GM21737 (cell line): Measurements from ENCODE around the gene SEMA4C.

Source experiments
- ATAC-seq: cut with Tn5 transposase; IDR thresholded peaks from one replicate; pipeline ENCODE4 v1.9.1; 2021; ENCODE audit warnings: mild to moderate bottlenecking, moderate library complexity; ENCODE audit not compliant: unreplicated experiment

Gene SEMA4C

GRCh38 chr2:96882230-96882629, 12.3 kb upstream of the SEMA4C start:
- no peak for ATAC-seq

DNA sequence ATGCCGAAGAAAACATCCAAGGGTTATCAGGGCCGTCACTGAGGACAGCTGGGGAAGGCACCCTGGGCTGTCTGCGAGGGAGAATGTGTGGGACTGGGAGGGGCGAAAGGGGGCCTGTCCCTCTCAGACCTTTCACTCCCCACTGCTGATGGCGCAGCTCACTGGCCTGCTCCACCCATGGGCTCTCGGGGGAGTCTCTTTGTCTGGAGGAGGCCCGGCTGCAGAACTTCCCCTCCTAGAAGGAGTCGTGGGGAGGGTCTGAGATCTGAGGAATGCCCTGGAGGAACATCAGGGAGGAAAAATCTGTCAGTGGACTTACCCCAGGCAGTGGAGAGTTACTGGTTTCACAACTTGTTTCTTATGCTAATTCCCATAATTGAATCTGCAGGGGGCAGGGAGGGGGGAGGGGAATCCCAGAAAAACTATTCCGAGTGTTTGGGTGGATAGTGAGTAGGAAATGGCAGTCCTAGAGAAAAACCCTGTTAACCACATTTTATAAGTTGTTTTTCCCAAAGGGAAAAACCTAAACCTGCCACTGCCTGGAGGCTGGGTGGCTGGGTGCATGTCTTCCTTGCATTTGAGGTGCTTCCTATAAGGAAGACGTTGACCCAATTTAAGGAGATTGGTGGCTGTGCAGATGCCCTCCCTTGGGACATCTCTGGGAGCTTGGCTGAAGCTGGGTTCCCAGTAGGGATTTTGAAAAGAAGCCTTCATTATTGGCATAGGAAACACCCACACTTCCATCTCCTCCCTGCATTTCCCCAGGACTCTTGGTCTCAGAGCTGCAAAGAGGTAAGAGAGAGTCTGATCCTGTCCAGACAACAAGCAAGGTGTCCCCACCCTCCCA, 11.7 kb upstream of the SEMA4C start:
- no peak for ATAC-seq

DNA sequence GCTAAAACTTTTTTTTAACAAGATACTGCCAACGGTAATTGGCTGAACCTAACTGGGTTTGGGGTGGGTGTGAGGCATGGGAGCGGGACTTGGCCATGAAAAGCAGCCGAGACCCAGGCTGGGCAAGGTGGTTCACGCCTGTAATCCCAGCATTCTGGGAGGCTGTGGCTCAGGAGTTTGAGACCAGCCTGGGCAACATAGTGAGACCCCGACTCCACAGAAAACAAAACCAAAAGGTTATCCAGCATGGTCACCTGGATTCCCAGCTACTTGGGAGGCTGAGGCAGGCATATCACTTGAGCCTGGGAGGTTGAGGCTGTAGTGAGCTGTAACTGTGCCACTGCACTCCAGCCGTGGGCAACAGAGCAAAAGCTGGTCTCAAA, 11.0 kb upstream of the SEMA4C start:
- ATAC-seq = no peak

DNA sequence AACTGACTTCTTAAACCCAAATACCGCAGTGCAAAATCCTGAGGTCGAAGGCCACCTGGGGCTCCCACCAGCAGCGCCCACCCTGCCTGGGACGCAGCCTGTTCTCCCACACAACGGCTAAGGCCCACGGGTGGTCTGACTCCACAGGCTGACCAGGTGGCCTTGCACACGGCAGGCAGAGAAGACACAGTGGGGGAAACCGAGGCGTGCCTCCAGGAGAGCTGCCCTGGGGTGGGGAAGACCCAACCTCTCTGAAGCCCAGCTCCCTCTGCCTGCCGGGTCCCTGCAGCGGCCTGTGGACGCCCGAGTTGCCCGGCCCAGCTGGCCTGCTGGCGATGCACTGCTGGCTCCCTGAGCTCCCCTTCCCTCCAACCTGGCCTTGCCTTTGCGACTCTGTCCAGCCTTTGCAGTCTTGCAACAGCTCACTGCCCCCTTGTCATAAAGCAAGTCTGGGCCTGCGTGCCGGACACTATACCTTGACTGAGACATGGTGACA, 9.7 kb upstream of the SEMA4C start:
- ATAC-seq = no peak

DNA sequence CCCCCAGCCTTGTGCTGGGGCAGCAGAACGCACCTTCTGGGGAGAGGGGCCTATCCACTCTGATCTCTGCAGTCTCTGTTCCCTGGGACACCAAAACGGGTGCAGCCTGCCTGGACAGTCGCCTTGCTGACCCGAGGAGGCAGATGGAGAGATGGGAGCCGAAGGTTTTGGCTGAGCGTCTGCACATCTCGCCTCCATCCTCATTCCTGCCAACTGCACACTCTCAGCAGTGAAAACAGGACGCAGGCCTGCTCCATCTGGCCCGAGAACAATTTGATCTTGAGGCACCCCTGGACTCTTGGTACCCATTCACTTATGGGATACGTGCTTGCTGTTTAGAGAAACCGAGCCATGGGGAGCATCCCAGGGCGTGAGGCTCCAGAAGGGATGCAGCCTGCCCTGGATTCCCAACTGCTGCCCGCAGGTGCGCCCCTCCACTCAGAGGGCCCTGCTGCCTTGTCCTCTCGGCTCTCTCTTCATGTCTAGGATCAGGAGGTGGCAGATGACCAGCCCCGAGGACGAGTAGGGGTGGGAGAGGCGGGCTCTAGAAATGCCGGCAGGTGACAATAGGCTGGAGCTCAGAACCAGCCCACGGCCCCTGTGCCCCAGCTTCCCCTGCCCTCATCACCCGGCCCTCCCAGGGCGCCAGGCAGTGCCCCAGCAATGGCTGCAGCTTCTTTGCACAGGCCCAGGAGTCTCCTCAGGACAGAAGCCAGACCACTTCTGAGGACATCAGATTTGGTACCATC, 9.1 kb upstream of the SEMA4C start:
- ATAC-seq = no peak

DNA sequence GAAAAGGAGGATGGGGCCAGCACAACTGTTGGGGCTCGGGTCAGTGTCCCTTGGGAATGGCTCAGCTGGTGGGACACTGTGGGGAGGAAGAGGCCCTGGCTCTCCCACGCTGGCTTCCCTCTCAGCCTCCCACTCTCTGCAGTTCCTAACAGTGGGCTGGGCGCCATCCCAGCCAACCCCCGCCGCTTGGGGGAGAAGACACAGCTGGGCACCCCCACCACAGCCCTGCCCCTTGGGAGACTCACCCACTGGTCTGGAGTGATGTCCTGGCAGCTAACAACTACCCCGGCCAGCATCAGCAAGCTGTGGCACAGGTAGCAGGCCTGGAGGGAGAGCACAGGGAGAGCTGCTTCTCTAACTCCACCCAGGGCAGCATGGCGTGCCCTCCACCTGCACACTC, 8.3 kb upstream of the SEMA4C start:
- no peak for ATAC-seq

- no peak for ATAC-seq
Measured at GRCh38 chr2:96877631-96878092, 7.8 kb upstream of the SEMA4C start.

GRCh38 chr2:96877042-96877451, 7.2 kb upstream of the SEMA4C start:
- ATAC-seq = no peak

- ATAC-seq = no peak
Measured at GRCh38 chr2:96876269-96877041, 6.6 kb upstream of the SEMA4C start.

GRCh38 chr2:96875498-96876268, 5.8 kb upstream of the SEMA4C start:
- ATAC-seq = no peak

GRCh38 chr2:96874198-96874831, 4.4 kb upstream of the SEMA4C start:
- peak; percentile 55 for ATAC-seq

GRCh38 chr2:96873651-96874096, 3.8 kb upstream of the SEMA4C start:
- no peak for ATAC-seq

DNA sequence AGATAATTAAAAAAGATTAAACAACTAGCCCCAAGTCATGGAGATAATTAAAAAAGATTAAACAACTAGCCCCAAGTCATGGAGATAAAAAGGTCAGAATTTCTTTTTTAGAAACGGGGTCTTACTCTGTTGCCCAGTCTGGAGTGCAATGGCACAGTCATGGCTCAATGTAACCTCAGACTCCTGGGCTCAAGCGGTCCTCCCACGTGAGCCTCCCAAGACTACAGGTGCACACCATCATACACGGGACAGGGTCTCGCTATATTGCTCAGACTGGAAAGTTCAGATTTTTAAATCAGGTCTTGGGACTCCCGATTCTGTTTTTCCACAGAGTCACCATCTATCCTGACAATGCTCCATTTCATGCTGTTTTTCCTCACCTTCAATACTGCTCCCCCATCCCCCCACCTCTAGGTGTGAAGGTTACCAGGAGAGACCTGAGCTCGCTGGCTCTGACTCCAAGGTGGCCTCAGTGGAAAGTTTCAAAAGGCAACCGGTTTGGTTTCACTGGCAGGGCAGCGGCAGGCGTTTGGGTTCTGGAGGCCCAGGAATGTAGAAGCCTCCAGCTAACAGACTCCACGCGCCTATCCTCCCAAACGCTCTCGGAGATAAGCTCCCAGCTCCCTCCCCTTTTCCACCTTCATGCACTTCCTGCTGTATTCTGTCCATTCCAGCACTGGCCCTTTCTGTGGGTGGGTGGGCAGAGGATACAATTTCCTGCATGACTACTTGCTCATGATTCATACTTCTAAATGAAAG, 2.9 kb upstream of the SEMA4C start:
- no peak for ATAC-seq

GRCh38 chr2:96870626-96871255, 861 bp upstream of the SEMA4C start:
- ATAC-seq = no peak

- no peak for ATAC-seq
Measured at GRCh38 chr2:96869281-96869821, 529 bp downstream of the SEMA4C start.

DNA sequence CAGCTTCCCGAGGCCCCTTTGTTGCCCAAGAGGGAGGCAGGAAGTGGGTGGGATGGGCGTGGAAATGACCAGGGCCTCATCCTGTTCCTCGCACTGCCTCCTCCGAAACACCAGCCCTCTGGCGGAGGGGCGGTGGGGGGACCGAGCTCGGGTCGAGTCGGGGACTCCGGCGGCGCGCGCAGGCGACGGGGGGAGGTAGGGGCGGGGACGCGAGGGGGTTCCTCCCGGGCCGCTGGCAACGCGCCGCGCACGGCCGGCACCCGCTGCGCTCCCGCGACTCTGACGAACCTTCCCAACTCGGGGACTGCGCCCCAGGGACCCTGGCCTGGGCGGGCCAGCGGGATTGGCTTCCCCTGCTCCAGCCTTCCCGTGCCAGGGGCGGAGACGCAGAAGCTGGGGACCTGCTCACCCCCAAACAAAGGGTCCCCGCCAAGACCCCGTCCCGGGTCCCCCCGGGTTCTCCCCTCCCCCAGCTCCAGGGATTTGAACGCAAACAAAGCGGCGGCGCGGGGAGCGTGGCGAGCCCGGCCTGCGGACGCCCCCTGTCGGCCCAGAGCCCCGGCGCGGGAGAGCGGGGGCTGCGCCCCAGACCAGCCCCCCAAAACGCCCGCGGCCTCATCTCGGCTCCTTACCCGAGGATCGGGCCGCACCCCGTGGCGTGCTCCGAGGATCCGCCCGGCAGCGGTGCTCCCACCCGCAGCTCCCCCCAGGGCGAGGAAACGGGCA, 1.2 kb downstream of the SEMA4C start:
- no peak for ATAC-seq

GRCh38 chr2:96867756-96868554, 1.9 kb downstream of the SEMA4C start:
- no peak for ATAC-seq
